ENCODE data around the gene B3GALNT1.
"Not testable (repeated sequence)": the region's sequence is repeated elsewhere in the genome, so short reads cannot be mapped to it uniquely, and the experiment has no call there.

The B3GALNT1 gene

GRCh38 chr3:161049683-161050248 is 55.4 kb downstream of the B3GALNT1 start:
- TF ChIP-seq TAF1 (IDR thresholded peaks at IDR 0.05; ENCODE audit: borderline replicate concordance, low read depth, low read length) = no peak
- no peak for DNase-seq (ENCODE audit: insufficient read length)
- FAIRE-seq = no peak

- FAIRE-seq = no peak
- peak; percentile 12 for DNase-seq (ENCODE audit: insufficient read length)
- TF ChIP-seq POLR2A (IDR thresholded peaks at IDR 0.05; ENCODE audit: low read depth, low read length) = no peak
- no peak for TF ChIP-seq POLR2AphosphoS5 (IDR thresholded peaks at IDR 0.05; ENCODE audit: low read depth, low read length)
- no peak for TF ChIP-seq TAF1 (IDR thresholded peaks at IDR 0.05; ENCODE audit: borderline replicate concordance, low read depth, low read length)
Measured at GRCh38 chr3:161043336-161044035, 61.7 kb downstream of the B3GALNT1 start.

- TF ChIP-seq TAF1 (IDR thresholded peaks at IDR 0.05; ENCODE audit: borderline replicate concordance, low read depth, low read length) = no peak
- TF ChIP-seq POLR2A (IDR thresholded peaks at IDR 0.05; ENCODE audit: low read depth, low read length) = no peak
- FAIRE-seq (no peak), DNase-seq (ENCODE audit: insufficient read length) (peak; percentile 7)
Measured at GRCh38 chr3:161042023-161042501, 63.1 kb downstream of the B3GALNT1 start.

GRCh38 chr3:161038725-161039124 is 66.4 kb downstream of the B3GALNT1 start:
- DNase-seq (ENCODE audit: insufficient read length) = no peak
- no peak for FAIRE-seq
- TF ChIP-seq POLR2AphosphoS5 (IDR thresholded peaks at IDR 0.05; ENCODE audit: low read depth, low read length) (no peak), TAF1 (IDR thresholded peaks at IDR 0.05; ENCODE audit: borderline replicate concordance, low read depth, low read length) (no peak), POLR2A (IDR thresholded peaks at IDR 0.05; ENCODE audit: low read depth, low read length) (no peak)

GRCh38 chr3:161035711-161036110 is 69.4 kb downstream of the B3GALNT1 start:
- TF ChIP-seq POLR2A (IDR thresholded peaks at IDR 0.05; ENCODE audit: low read depth, low read length) (no peak), TAF1 (IDR thresholded peaks at IDR 0.05; ENCODE audit: borderline replicate concordance, low read depth, low read length) (no peak), POLR2AphosphoS5 (IDR thresholded peaks at IDR 0.05; ENCODE audit: low read depth, low read length) (no peak)
- DNase-seq (ENCODE audit: insufficient read length) = no peak
- FAIRE-seq = no peak

GRCh38 chr3:161034913-161035550 is 70.1 kb downstream of the B3GALNT1 start:
- DNase-seq (ENCODE audit: insufficient read length) = not testable (repeated sequence)
- FAIRE-seq = peak; percentile 36

All from GM12892 (cell line).